GM12873 (cell line): ENCODE measurements around the gene ARHGAP21.
A peak's percentile ranks its signal among the peaks of the same experiment; 100 is the strongest.

Source experiments
- CTCF ChIP-seq: IDR thresholded peaks from 2 replicates; pipeline ENCODE4 v1.5.1; 2012; ENCODE audit warnings: low read depth, mild to moderate bottlenecking, moderate library complexity, low read length, control low read depth; ENCODE audit not compliant: insufficient read depth; ENCODE audit errors: missing control alignments

Gene ARHGAP21

GRCh38 chr10:24589265-24589664 lies 134.4 kb downstream of the ARHGAP21 start:
- TF ChIP-seq CTCF = no peak

GRCh38 chr10:24579906-24580305 lies 143.8 kb downstream of the ARHGAP21 start:
- TF ChIP-seq CTCF = no peak

GRCh38 chr10:24579448-24579847 lies 144.2 kb downstream of the ARHGAP21 start:
- no peak for TF ChIP-seq CTCF

- no peak for TF ChIP-seq CTCF
These were observed 148.1 kb downstream of the ARHGAP21 start for GRCh38 chr10:24575481-24576002.

GRCh38 chr10:24574578-24575155 lies 149.0 kb downstream of the ARHGAP21 start:
- TF ChIP-seq CTCF = peak; percentile 9

- no peak for TF ChIP-seq CTCF
These were observed 149.5 kb downstream of the ARHGAP21 start for GRCh38 chr10:24574161-24574560.

GRCh38 chr10:24571870-24572450 lies 151.7 kb downstream of the ARHGAP21 start:
- TF ChIP-seq CTCF = no peak
